ENCODE measurements around the gene RCOR2.
"Not testable (repeated sequence)": the region's sequence is repeated elsewhere in the genome, so short reads cannot be mapped to it uniquely, and the experiment has no call there.

RCOR2 gene

GRCh38 chr11:63916837-63917691, at the start of gene RCOR2:
Gene RCOR2 (minus strand): TSS chr11:63917164. CDS start chr11:63916456, 708 bp downstream.
- DNase-seq: peak; percentile 68

GRCh38 chr11:63966444-63966843, 49.5 kb upstream of the RCOR2 start:
- DNase-seq: no peak

GRCh38 chr11:63963895-63964294, 46.9 kb upstream of the RCOR2 start:
- not testable (repeated sequence) for DNase-seq

GRCh38 chr11:63961608-63962412, 44.8 kb upstream of the RCOR2 start:
- DNase-seq: peak; percentile 34

GRCh38 chr11:63958008-63958407, 41.0 kb upstream of the RCOR2 start:
- DNase-seq: no peak

- DNase-seq: no peak
Observed at GRCh38 chr11:63952570-63952969, 35.6 kb upstream of the RCOR2 start.

- DNase-seq: no peak
Observed at GRCh38 chr11:63951779-63952536, 35.0 kb upstream of the RCOR2 start.

GRCh38 chr11:63945477-63946163, 28.7 kb upstream of the RCOR2 start:
- peak; percentile 65 for DNase-seq

- no peak for DNase-seq
Observed at GRCh38 chr11:63944987-63945386, 28.0 kb upstream of the RCOR2 start.

GRCh38 chr11:63942803-63943202, 25.8 kb upstream of the RCOR2 start:
- DNase-seq: no peak

GRCh38 chr11:63941901-63942300, 24.9 kb upstream of the RCOR2 start:
- DNase-seq: no peak

- no peak for DNase-seq
Observed at GRCh38 chr11:63940786-63941185, 23.8 kb upstream of the RCOR2 start.

GRCh38 chr11:63939397-63939891, 22.5 kb upstream of the RCOR2 start:
- no peak for DNase-seq

- DNase-seq: peak; percentile 97
Observed at GRCh38 chr11:63938479-63939396, 21.8 kb upstream of the RCOR2 start, which contains the start of gene NAA40. Gene NAA40 (plus strand): TSS chr11:63939002. CDS start chr11:63939097, 95 bp downstream.

- no peak for DNase-seq
Observed at GRCh38 chr11:63937713-63938478, 20.9 kb upstream of the RCOR2 start.

- no peak for DNase-seq
Observed at GRCh38 chr11:63933459-63933858, 16.5 kb upstream of the RCOR2 start.

GRCh38 chr11:63931876-63932275, 14.9 kb upstream of the RCOR2 start:
- no peak for DNase-seq

- DNase-seq: no peak
Observed at GRCh38 chr11:63931045-63931444, 14.1 kb upstream of the RCOR2 start.

- no peak for DNase-seq
Observed at GRCh38 chr11:63929616-63930015, 12.7 kb upstream of the RCOR2 start.

GRCh38 chr11:63923319-63923718, 6.4 kb upstream of the RCOR2 start:
- no peak for DNase-seq

Data from DMS153 (cell line).